Cardiac atrium fibroblast (primary cell): ENCODE data around the gene KDM8. TPM values are rescaled to one million over a fixed set of nuclear protein-coding genes. Genes with fewer than 3 reads are reported as not detected.

Source experiments
- total RNA-seq: library from RNA; depleted of rRNA; stranded (reverse); fragments of >200 nt; gene quantifications from 2 replicates; pipeline ENCODE4 v1.2.3, GENCODE V29; 2015

KDM8 gene
- 2.3 and 3.9 TPM in 2 replicates for total RNA-seq

GRCh38 chr16:27203507-27204311, at the start of gene KDM8:
Gene KDM8, plus strand, starts transcription at chr16:27203526. Its CDS starts 6,598 bp downstream, at chr16:27210124.

GRCh38 chr16:27268376-27269299, 65.3 kb downstream of the KDM8 start, which contains the start of gene NSMCE1:
Gene NSMCE1, minus strand, starts transcription at chr16:27268772. Its CDS starts 11,202 bp downstream, at chr16:27257570.

Other genes starting within 250 kb of the KDM8 start
- not detected in 2 replicates for gene C16orf82, start 136.6 kb upstream of the KDM8 start, total RNA-seq
- gene NSMCE1, start 65.2 kb downstream of the KDM8 start, total RNA-seq: 48.0 and 87.2 TPM in 2 replicates
- 90.4 and 103 TPM in 2 replicates for gene IL4R, start 110.4 kb downstream of the KDM8 start, total RNA-seq
- 1.6 and 2.9 TPM in 2 replicates for gene IL21R, start 198.6 kb downstream of the KDM8 start, total RNA-seq